Measurements from ENCODE around the gene LDLRAD3.

Gene LDLRAD3

DNA sequence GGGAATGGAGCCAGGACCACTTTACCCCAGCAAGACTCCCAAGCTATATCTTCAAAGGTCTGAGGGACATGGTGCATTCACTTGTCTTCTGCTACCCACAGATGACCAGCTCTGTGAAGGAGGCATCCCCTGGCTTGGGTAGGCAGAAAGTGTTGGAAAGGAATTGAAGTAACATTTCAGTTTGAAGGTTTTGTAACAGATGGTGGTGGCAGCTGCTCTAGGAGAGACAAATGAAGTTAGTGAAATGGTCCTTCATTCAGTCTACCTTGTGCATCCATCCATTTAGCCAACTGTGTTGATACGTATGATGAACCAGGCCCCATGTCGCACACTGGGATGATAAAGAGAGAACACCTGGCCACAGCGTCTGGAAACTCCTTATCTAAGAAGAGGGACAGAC is 204.8 kb downstream of the LDLRAD3 start:
- H3K4me3 ChIP-seq (ENCODE audit: low read length): no peak overlapping the region
- TF ChIP-seq, protein P1, sequence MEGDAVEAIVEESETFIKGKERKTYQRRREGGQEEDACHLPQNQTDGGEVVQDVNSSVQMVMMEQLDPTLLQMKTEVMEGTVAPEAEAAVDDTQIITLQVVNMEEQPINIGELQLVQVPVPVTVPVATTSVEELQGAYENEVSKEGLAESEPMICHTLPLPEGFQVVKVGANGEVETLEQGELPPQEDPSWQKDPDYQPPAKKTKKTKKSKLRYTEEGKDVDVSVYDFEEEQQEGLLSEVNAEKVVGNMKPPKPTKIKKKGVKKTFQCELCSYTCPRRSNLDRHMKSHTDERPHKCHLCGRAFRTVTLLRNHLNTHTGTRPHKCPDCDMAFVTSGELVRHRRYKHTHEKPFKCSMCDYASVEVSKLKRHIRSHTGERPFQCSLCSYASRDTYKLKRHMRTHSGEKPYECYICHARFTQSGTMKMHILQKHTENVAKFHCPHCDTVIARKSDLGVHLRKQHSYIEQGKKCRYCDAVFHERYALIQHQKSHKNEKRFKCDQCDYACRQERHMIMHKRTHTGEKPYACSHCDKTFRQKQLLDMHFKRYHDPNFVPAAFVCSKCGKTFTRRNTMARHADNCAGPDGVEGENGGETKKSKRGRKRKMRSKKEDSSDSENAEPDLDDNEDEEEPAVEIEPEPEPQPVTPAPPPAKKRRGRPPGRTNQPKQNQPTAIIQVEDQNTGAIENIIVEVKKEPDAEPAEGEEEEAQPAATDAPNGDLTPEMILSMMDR (conservative IDR thresholded peaks at IDR 0.05; ENCODE audit: low read length): no peak
- DNase-seq (ENCODE audit: low read depth): no peak

DNA sequence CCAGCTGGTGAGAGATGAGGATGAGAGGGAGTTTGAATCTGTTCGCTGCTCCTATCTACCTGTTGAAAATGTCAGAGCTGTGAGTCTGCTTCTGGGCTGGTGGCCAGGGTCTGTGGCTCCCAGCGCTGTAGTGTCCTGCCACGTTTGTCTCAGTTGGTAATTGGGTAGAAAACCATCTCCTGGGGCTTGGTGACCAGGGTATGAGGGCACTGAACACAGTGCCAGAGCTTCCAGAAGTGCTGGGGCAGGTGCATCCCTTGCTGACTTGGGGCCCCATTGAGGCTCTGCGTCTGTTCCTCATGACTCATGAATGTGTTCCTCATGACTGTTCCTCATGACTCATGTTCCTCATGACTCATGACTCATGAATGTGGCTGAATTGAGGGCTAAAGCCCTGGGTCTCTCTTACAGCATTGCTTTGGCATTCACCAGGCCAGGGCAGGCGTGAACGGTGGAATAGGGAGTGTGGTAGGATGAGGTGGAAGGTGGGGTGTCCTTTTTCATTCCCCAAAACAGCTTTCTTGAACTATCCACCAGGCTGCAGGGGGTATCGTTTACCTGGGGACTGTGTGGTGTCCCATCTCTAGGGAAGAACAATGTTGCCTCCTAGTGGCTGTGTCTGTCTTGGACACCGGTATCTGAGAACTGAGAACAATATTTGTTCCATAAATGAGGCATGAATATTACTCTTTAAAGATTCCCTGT is 205.8 kb downstream of the LDLRAD3 start:
- TF ChIP-seq, protein P1 (conservative IDR thresholded peaks at IDR 0.05; ENCODE audit: low read length): peak; percentile 60
- DNase-seq (ENCODE audit: low read depth): peak; percentile 95
- no peak overlapping the region for H3K4me3 ChIP-seq (ENCODE audit: low read length)

DNA sequence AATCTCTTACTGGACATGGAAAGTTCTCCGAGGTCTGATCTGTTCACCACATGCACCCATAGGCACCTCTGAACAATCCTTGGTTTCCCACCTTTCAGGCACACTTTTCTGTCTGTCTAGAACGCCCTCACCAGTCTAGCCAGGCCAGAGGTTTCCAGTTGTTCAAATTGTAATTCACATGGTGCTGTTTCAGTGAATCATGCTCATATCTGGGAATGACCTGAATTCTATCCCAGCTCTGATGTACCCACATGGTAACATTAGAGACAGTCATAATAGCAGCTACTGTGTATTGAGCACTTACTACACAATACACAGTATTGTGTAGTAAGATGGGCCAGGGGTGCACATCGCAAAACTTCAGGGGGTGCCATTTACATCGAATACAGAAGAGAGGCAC is 207.1 kb downstream of the LDLRAD3 start:
- H3K4me3 ChIP-seq (ENCODE audit: low read length): no peak overlapping the region
- DNase-seq (ENCODE audit: low read depth): peak; percentile 23
- TF ChIP-seq, protein P1 (conservative IDR thresholded peaks at IDR 0.05; ENCODE audit: low read length): no peak

DNA sequence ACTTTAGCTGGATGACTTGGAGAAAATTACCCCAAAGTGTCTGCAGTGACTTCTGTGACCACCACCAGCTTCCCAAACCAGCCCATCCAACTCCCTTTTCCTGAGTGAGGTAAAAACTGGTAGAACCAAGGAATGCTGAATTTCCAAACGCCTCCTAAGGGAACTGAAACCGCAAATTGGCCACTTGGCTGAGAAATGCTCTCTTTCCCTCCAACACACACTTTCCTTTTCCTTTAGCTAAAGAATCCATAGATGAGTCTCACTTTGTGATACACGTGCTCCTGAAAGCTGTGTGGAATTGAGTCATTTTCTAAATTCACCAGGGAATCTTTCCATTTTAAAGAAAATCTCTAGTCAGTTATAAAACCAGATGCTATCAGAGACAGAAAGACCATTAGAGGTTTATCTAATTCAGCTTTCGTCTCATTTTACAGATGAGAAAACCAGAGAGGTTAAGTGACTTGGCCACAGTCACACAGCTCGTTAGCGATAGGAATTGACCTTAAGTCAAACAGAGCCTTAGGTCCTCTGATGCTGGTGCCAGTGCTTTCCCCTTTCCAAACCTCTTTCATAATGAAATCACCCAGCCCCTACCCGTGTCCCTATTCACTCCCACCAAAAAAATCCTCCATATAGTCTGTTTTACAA is 208.2 kb downstream of the LDLRAD3 start:
- TF ChIP-seq, protein P1 (conservative IDR thresholded peaks at IDR 0.05; ENCODE audit: low read length): no peak
- no peak for DNase-seq (ENCODE audit: low read depth)
- H3K4me3 ChIP-seq (ENCODE audit: low read length): no peak overlapping the region

DNA sequence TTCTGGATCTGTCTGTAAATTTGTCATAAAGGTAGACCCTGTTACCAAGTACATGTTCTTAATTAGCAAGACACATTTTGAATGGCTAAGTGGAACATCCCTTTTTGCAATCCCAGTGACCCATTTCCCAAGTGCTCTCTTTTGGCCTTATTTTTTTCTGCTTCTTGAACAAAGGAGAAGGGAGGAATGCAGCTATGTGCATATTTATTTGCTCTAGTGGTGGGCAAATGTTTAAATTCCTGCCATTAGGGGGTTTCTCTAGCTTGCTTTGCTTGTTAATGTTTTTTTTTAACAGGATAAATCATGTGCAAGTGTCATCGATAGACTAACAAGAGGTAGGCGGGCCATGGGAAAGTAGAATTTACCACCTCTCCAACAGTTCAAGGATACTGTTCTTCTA is 209.7 kb downstream of the LDLRAD3 start:
- no peak for DNase-seq (ENCODE audit: low read depth)
- TF ChIP-seq, protein P1 (conservative IDR thresholded peaks at IDR 0.05; ENCODE audit: low read length): 0 out of 2 replicates have a peak, but pooled peaks have one; percentile 4
- no peak overlapping the region for H3K4me3 ChIP-seq (ENCODE audit: low read length)

DNA sequence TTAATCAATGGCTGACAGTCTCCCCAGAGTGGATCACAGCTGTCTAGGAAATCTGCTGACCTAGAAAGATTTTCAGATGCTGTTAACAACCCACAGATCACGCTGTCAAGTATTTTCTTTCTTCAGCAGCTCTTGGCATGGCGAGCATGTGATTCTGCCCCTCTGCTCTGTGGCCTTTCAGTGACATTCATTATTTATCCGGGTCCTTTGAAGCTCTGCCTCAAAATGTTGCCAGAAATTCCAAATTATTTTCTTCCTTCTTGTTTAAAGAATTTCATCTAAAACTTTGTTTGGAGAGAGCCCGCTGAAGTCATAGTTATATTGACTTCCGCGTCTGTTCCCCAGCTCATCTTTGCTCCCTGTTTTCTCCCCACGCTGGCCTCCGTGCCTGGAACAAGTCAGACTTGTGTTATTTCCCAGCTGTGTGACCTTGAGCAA is 211.3 kb downstream of the LDLRAD3 start:
- H3K4me3 ChIP-seq (ENCODE audit: low read length): no peak overlapping the region
- no peak for DNase-seq (ENCODE audit: low read depth)
- TF ChIP-seq, protein P1 (conservative IDR thresholded peaks at IDR 0.05; ENCODE audit: low read length): no peak

DNA sequence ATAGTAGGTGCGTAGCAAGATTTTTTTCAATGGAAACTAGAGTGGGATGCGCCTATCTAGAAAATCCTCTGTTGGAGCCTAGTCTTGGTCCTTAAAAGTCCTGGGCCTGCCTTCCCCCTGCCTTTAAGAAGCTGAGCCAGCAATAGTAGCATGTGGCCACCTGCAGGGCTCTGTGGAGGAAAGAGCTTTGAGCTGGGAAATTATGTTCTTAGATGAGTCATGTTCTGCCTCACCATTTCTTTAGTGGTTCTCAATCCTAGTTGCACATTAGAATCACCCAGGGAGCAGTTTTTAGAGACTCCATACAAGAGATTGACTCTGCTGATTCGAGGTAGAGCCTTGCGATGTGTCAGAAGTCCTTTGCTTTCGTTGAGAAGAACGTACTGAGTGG is 211.9 kb downstream of the LDLRAD3 start:
- TF ChIP-seq, protein P1 (conservative IDR thresholded peaks at IDR 0.05; ENCODE audit: low read length): peak; percentile 31
- no peak overlapping the region for H3K4me3 ChIP-seq (ENCODE audit: low read length)
- DNase-seq (ENCODE audit: low read depth): peak; percentile 37
